NCI-H524 treated with DMSO at 0.1 percent for 48 hours (cell line): ENCODE data around the gene SPDYE2B.
"Not testable (repeated sequence)": the region's sequence is repeated elsewhere in the genome, so short reads cannot be mapped to it uniquely, and the experiment has no call there.

Experiments used
- DNase-seq: peaks from one replicate; lab custom pipeline; 2025; lab: John Stamatoyannopoulos, UW

Gene SPDYE2B

DNA sequence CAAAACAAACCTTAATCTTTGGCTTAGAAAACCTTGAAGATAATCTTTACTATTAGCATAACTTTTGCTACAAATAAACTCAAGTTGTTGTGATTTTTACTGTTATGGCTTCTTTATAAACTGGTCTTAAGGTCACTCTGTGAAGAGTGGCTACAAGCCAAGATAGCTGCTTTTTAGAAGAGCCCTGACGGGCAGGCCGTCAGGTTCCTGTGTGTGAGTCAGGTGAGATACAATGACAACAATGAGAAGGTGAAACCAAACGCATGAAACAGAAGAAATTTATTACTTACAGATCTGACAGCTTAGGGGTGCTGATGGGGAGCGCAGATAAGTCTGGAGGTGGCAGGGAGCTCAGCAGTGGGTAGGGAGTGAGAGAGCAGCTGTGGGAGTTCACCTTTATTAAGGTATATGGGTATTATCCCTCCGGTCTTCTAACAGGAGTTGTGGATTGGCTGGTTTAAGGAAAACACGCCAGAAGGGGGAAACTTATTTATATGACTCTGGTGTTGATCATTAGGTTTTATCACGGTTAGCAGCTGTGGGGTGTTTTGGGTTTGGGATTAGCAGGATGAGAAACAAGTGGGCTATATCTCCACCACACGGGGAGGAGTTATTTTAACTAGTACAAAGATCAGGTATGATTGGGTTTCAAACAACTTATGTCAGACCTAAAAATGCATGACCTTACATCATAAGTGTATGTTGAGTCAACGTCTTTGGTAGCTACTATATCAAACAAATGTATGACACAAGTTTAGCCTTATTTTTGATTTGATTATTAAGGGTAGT is 49.0 kb downstream of the SPDYE2B start:
- not testable (repeated sequence) for DNase-seq
